HepG2 (cell line): Measurements from ENCODE around the gene TP53TG5. TPM values are rescaled to one million over a fixed set of nuclear protein-coding genes. Genes with fewer than 3 reads are reported as not detected.

Experiments used
- ESRRA ChIP-seq: sonication (generic); formaldehyde crosslinking; IDR thresholded peaks from 2 replicates; pipeline ENCODE4 v1.5.1; 2020; ENCODE audit warnings: mild to moderate bottlenecking, low read depth, missing genetic modification reagents
- FOXK1 ChIP-seq: sonication (generic); formaldehyde crosslinking; IDR thresholded peaks from 2 replicates; pipeline ENCODE4 v1.4.0; 2020; ENCODE audit warnings: low read depth, missing genetic modification reagents, borderline replicate concordance
- GABPA ChIP-seq, 2 experiments: IDR thresholded peaks; 2 replicates each; pipeline ENCODE4 v1.6.1; 2011 to 2016; ENCODE audit warnings: low read depth in 2 of 2, low read length in 1 of 2, missing biosample characterization in 1 of 2, missing genetic modification characterization in 1 of 2
- GLI4 ChIP-seq: sonication (generic); formaldehyde crosslinking; IDR thresholded peaks from 2 replicates; pipeline ENCODE4 v1.5.1; 2020; ENCODE audit warnings: missing genetic modification reagents, mild to moderate bottlenecking, moderate library complexity, borderline replicate concordance
- HNF4G ChIP-seq, 2 experiments: sonication (generic) in 1 of 2; formaldehyde crosslinking in 1 of 2; IDR thresholded peaks; 2 replicates each; pipeline versions ENCODE4 v1.4.0 to v1.6.1; 2011 to 2020; ENCODE audit warnings: borderline replicate concordance in 2 of 2, low read depth in 2 of 2, mild to moderate bottlenecking in 2 of 2, low read length in 1 of 2, missing genetic modification reagents in 1 of 2, moderate library complexity in 1 of 2
- HNRNPL ChIP-seq: fragments of 200-400 bp; formaldehyde crosslinking; IDR thresholded peaks from 2 replicates; pipeline ENCODE4 v1.6.1; 2017; ENCODE audit warnings: mild to moderate bottlenecking, low read depth, low read length
- HNRNPLL ChIP-seq: fragments of 200-400 bp; formaldehyde crosslinking; IDR thresholded peaks from 2 replicates; pipeline ENCODE4 v1.6.1; 2017; ENCODE audit warnings: mild to moderate bottlenecking, low read depth, low read length; ENCODE audit not compliant: poor library complexity, severe bottlenecking
- IRX3 ChIP-seq: sonication (generic); formaldehyde crosslinking; IDR thresholded peaks from 2 replicates; pipeline ENCODE4 v1.8.1; 2023; ENCODE audit warnings: mild to moderate bottlenecking, low read depth, missing genetic modification reagents, borderline replicate concordance
- JUNB ChIP-seq: sonication (generic); formaldehyde crosslinking; IDR thresholded peaks from 2 replicates; pipeline ENCODE4 v1.8.0; 2022; ENCODE audit warnings: missing genetic modification reagents, mild to moderate bottlenecking, borderline replicate concordance
- KLF13 ChIP-seq: sonication (generic); formaldehyde crosslinking; IDR thresholded peaks from 2 replicates; pipeline ENCODE4 v1.4.0; 2020; ENCODE audit warnings: mild to moderate bottlenecking, missing genetic modification reagents
- MTF1 ChIP-seq: sonication (generic); formaldehyde crosslinking; IDR thresholded peaks from 2 replicates; pipeline ENCODE4 v1.5.0; 2020; ENCODE audit warnings: missing genetic modification reagents
- NR2C2 ChIP-seq: sonication (generic); formaldehyde crosslinking; IDR thresholded peaks from 2 replicates; pipeline ENCODE4 v1.4.0; 2020; ENCODE audit warnings: missing genetic modification reagents, mild to moderate bottlenecking, moderate library complexity, borderline replicate concordance
- POLR2A ChIP-seq, 2 experiments: IDR thresholded peaks; 2 replicates each; pipeline ENCODE4 v1.6.1; 2011; ENCODE audit warnings: low read depth in 2 of 2, low read length in 2 of 2, mild to moderate bottlenecking in 1 of 2, moderate library complexity in 1 of 2; ENCODE audit not compliant: insufficient read depth in 1 of 2
- RFXANK ChIP-seq: IDR thresholded peaks from 2 replicates; pipeline ENCODE4 v1.6.1; 2016
- SIX1 ChIP-seq: sonication (generic); formaldehyde crosslinking; IDR thresholded peaks from 2 replicates; pipeline ENCODE4 v1.4.0; 2020; ENCODE audit warnings: missing genetic modification reagents, borderline replicate concordance
- SMYD3 ChIP-seq: sonication (generic); formaldehyde crosslinking; IDR thresholded peaks from 2 replicates; pipeline ENCODE4 v1.8.1; 2023; ENCODE audit warnings: mild to moderate bottlenecking, missing genetic modification reagents
- SP1 ChIP-seq, 2 experiments: fragments of 450-650 bp in 1 of 2; sonication (generic) in 1 of 2; formaldehyde crosslinking in 1 of 2; IDR thresholded peaks; 2 replicates each; pipeline versions ENCODE4 v1.4.0 to v1.6.1; 2016 to 2020; ENCODE audit warnings: missing genetic modification reagents in 1 of 2
- ZNF367 ChIP-seq: sonication (generic); formaldehyde crosslinking; IDR thresholded peaks from 2 replicates; pipeline ENCODE4 v1.4.0; 2020; ENCODE audit warnings: missing genetic modification reagents, borderline replicate concordance
- ZSCAN25 ChIP-seq: sonication (generic); formaldehyde crosslinking; IDR thresholded peaks from 2 replicates; pipeline ENCODE4 v1.8.0; 2022; ENCODE audit warnings: mild to moderate bottlenecking, missing genetic modification reagents
- polyA plus RNA-seq, 8 experiments: library from polyadenylated mRNA; depleted of rRNA in 3 of 8; stranded (reverse) in 7 of 8; unstranded in 1 of 8; fragments of >200 nt; fragmentation: Illumina TruSeq in 4 of 8; extraction: Trizol in 4 of 8; gene quantifications; 2 replicates each; pipeline versions ENCODE4 v1.2.1 to v1.2.3, GENCODE V29; 2011 to 2016; ENCODE audit warnings: low read depth in 4 of 8, missing spikeins in 1 of 8, mixed read lengths in 1 of 8; ENCODE audit not compliant: insufficient read depth in 1 of 8
- total RNA-seq, 5 experiments: library from RNA; depleted of rRNA; stranded (reverse); fragments of >200 nt; fragmentation: Illumina TruSeq; extraction: Trizol; gene quantifications; 2 replicates each; pipeline ENCODE4 v1.2.3, GENCODE V29; 2016; ENCODE audit warnings: low read depth in 1 of 5
- TF ChIP-seq, protein P1 (sequence below): sonication (generic); formaldehyde crosslinking; IDR thresholded peaks from 2 replicates; pipeline ENCODE4 v1.5.1; 2020; ENCODE audit warnings: missing genetic modification reagents, mild to moderate bottlenecking, borderline replicate concordance
- TF ChIP-seq, protein P2 (sequence below): sonication (generic); formaldehyde crosslinking; IDR thresholded peaks from 2 replicates; pipeline ENCODE4 v1.4.0; 2020; ENCODE audit warnings: mild to moderate bottlenecking, missing genetic modification reagents

TP53TG5 gene
- total and polyA plus RNA-seq, 2 of the 13 experiments (the other 11 are each of a cell fraction or from before 2014, with no cell fraction given): 0.11 TPM; not detected in 1

DNA sequence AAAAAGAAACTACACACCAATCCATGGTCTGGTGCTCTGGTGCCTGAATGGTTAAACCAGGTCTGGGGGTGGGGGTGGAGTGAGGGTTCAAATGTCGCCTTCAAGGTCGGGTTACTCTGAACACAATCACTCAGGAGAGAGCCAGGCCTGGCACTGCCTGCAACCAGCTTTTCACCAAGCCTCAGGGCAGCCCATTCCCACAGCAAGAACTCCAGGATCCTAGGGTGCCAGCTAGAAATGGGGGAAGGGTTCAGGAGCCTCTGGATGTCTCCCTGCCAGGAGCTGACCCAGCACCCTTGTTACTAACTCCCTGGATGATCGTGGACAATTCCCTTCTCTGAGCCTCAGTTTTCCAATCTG lies 36.6 kb downstream of the TP53TG5 start (continued):
- TF ChIP-seq, protein P1, sequence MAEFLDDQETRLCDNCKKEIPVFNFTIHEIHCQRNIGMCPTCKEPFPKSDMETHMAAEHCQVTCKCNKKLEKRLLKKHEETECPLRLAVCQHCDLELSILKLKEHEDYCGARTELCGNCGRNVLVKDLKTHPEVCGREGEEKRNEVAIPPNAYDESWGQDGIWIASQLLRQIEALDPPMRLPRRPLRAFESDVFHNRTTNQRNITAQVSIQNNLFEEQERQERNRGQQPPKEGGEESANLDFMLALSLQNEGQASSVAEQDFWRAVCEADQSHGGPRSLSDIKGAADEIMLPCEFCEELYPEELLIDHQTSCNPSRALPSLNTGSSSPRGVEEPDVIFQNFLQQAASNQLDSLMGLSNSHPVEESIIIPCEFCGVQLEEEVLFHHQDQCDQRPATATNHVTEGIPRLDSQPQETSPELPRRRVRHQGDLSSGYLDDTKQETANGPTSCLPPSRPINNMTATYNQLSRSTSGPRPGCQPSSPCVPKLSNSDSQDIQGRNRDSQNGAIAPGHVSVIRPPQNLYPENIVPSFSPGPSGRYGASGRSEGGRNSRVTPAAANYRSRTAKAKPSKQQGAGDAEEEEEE: 0 out of 2 replicates have a peak, but pooled peaks have one; percentile 24
- no peak for TF ChIP-seq ZSCAN25 (CRISPR knock-in tag)
- TF ChIP-seq SMYD3 (CRISPR knock-in tag): peak; percentile 76
- no peak for TF ChIP-seq ZNF367 (CRISPR knock-in tag)
- TF ChIP-seq SIX1 (CRISPR knock-in tag): peak; percentile 45; the same call in 1 of the 2 replicates
- TF ChIP-seq MTF1 (CRISPR knock-in tag): no peak
- TF ChIP-seq SP1 (IDR thresholded peaks at IDR 0.05): no peak
- no peak for TF ChIP-seq SP1 (CRISPR knock-in tag; IDR thresholded peaks at IDR 0.05)
- TF ChIP-seq RFXANK (CRISPR knock-in tag): no peak; the same call in 1 of the 2 replicates
- 0 out of 4 replicates have a peak, but pooled peaks of 1 of the 2 experiments have one; percentile 41 for TF ChIP-seq POLR2A (IDR thresholded peaks at IDR 0.05; ENCODE audit: insufficient read depth in 1 of 2, low read depth in 2 of 2, low read length in 2 of 2)
- TF ChIP-seq GABPA (IDR thresholded peaks at IDR 0.05; ENCODE audit: low read depth, low read length): no peak
- TF ChIP-seq GABPA (CRISPR knock-in tag; IDR thresholded peaks at IDR 0.05; ENCODE audit: low read depth): no peak
- TF ChIP-seq HNF4G (IDR thresholded peaks at IDR 0.05; ENCODE audit: borderline replicate concordance, low read depth, low read length): peak; percentile 59; the same call in 1 of the 2 replicates
- TF ChIP-seq HNF4G (CRISPR knock-in tag; IDR thresholded peaks at IDR 0.05; ENCODE audit: borderline replicate concordance, low read depth): no peak
- no peak for TF ChIP-seq KLF13 (CRISPR knock-in tag)
- no peak for TF ChIP-seq JUNB (CRISPR knock-in tag)
- TF ChIP-seq HNRNPL: peak; percentile 79; the same call in 1 of the 2 replicates
- peak; percentile 16; the same call in 1 of the 2 replicates for TF ChIP-seq ESRRA
- TF ChIP-seq IRX3: no peak
- TF ChIP-seq HNRNPLL: no peak
- peak; percentile 14; the same call in 1 of the 2 replicates for TF ChIP-seq NR2C2
- no peak for TF ChIP-seq FOXK1 (CRISPR knock-in tag)
- no peak for TF ChIP-seq GLI4 (CRISPR knock-in tag)
- TF ChIP-seq, protein P2, sequence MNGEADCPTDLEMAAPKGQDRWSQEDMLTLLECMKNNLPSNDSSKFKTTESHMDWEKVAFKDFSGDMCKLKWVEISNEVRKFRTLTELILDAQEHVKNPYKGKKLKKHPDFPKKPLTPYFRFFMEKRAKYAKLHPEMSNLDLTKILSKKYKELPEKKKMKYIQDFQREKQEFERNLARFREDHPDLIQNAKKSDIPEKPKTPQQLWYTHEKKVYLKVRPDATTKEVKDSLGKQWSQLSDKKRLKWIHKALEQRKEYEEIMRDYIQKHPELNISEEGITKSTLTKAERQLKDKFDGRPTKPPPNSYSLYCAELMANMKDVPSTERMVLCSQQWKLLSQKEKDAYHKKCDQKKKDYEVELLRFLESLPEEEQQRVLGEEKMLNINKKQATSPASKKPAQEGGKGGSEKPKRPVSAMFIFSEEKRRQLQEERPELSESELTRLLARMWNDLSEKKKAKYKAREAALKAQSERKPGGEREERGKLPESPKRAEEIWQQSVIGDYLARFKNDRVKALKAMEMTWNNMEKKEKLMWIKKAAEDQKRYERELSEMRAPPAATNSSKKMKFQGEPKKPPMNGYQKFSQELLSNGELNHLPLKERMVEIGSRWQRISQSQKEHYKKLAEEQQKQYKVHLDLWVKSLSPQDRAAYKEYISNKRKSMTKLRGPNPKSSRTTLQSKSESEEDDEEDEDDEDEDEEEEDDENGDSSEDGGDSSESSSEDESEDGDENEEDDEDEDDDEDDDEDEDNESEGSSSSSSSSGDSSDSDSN (CRISPR knock-in tag): no peak
- TF ChIP-seq, all 625 proteins: peak for 40
